ENCODE data around the gene CDCA8. TPM values are rescaled to one million over a fixed set of nuclear protein-coding genes. Genes with fewer than 3 reads are reported as not detected.

Gene CDCA8
- total RNA-seq, 1 experiment from 2014 or later: 64.7 TPM

DNA sequence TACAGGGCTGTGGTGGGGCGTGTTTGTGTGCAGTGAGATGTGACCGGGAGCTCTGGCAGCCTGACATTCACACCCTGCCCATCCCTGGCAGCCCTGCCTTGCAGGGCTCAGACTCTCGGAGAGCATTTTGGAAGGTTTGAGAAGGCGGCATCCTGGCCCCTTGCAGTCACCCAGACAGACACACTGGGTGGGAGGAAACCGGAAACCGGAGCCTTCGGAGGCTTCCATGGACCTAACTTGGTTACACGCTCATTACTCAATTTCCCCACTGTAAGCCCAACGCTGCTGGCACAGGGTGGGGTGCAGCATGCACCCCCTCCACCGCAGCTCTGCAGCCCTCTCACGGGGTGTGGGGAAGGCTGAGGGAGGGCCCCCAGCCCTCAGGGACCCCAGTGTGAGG, 35.4 kb upstream of the CDCA8 start:
- BruUV-seq (replicated peaks): no TSS peak
- H3K9me3 ChIP-seq (ENCODE audit: low read depth, low read length, poor library complexity, severe bottlenecking): no peaks in the 10 kb centered on the region
- H3K27ac ChIP-seq (ENCODE audit: low read depth, low read length, poor library complexity, severe bottlenecking): no peak overlapping the region
- ChIA-PET CTCF (no interaction called here), POLR2A (ENCODE audit: low non-redundant PET) (interaction anchor here (0.5 kb wide), 1 partner anchor 1214 kb away, joined by 13 read pairs; no protein-coding TSS in a partner anchor)
- no peak overlapping the region for H3K4me3 ChIP-seq (ENCODE audit: low read depth, low read length, poor library complexity, severe bottlenecking)
- H3K27me3 ChIP-seq (replicated peaks; ENCODE audit: insufficient read depth, low read depth, low read length, poor library complexity): no peaks in the 10 kb centered on the region
- DNase-seq (ENCODE audit: low spot score): no peak
- H3K36me3 ChIP-seq (ENCODE audit: insufficient read depth, low read length, poor library complexity, severe bottlenecking): no peaks in the 10 kb centered on the region
- H3K4me1 ChIP-seq (ENCODE audit: insufficient read depth, low read length, poor library complexity, severe bottlenecking): no peaks in the 10 kb centered on the region
- no peak for TF ChIP-seq EZH2 (IDR thresholded peaks at IDR 0.05; ENCODE audit: borderline replicate concordance, low read depth, low read length, poor library complexity, severe bottlenecking)
- TF ChIP-seq, protein P1, sequence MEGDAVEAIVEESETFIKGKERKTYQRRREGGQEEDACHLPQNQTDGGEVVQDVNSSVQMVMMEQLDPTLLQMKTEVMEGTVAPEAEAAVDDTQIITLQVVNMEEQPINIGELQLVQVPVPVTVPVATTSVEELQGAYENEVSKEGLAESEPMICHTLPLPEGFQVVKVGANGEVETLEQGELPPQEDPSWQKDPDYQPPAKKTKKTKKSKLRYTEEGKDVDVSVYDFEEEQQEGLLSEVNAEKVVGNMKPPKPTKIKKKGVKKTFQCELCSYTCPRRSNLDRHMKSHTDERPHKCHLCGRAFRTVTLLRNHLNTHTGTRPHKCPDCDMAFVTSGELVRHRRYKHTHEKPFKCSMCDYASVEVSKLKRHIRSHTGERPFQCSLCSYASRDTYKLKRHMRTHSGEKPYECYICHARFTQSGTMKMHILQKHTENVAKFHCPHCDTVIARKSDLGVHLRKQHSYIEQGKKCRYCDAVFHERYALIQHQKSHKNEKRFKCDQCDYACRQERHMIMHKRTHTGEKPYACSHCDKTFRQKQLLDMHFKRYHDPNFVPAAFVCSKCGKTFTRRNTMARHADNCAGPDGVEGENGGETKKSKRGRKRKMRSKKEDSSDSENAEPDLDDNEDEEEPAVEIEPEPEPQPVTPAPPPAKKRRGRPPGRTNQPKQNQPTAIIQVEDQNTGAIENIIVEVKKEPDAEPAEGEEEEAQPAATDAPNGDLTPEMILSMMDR (conservative IDR thresholded peaks at IDR 0.05; ENCODE audit: low read depth, low read length): no peak
- intact Hi-C loops (cut with micrococcal nuclease; ENCODE audit: unreplicated experiment): no loop called here

- no peaks in the 10 kb centered on the region for H3K27me3 ChIP-seq (replicated peaks; ENCODE audit: insufficient read depth, low read depth, low read length, poor library complexity)
- no peaks in the 10 kb centered on the region for H3K36me3 ChIP-seq (ENCODE audit: insufficient read depth, low read length, poor library complexity, severe bottlenecking)
- no peak overlapping the region for H3K4me3 ChIP-seq (ENCODE audit: low read depth, low read length, poor library complexity, severe bottlenecking)
- CTCF ChIA-PET: no interaction called here
- no peaks in the 10 kb centered on the region for H3K9me3 ChIP-seq (ENCODE audit: low read depth, low read length, poor library complexity, severe bottlenecking)
- no TSS peak for BruUV-seq (replicated peaks)
- no peak overlapping the region for H3K27ac ChIP-seq (ENCODE audit: low read depth, low read length, poor library complexity, severe bottlenecking)
- DNase-seq (ENCODE audit: low spot score): no peak
- intact Hi-C loops (cut with micrococcal nuclease; ENCODE audit: unreplicated experiment): no loop called here
- POLR2A ChIA-PET (ENCODE audit: low non-redundant PET): no interaction called here
- no peaks in the 10 kb centered on the region for H3K4me1 ChIP-seq (ENCODE audit: insufficient read depth, low read length, poor library complexity, severe bottlenecking)
- no peak for TF ChIP-seq EZH2 (IDR thresholded peaks at IDR 0.05; ENCODE audit: borderline replicate concordance, low read depth, low read length, poor library complexity, severe bottlenecking)
- TF ChIP-seq, protein P1 (conservative IDR thresholded peaks at IDR 0.05; ENCODE audit: low read depth, low read length): no peak
These were observed 34.5 kb upstream of the CDCA8 start for GRCh38 chr1:37657620-37658412.

- Histone ChIP-seq H3K36me3 (ENCODE audit: insufficient read depth, low read length, poor library complexity, severe bottlenecking) (no peaks in the 10 kb centered on the region), H3K27me3 (replicated peaks; ENCODE audit: insufficient read depth, low read depth, low read length, poor library complexity) (no peaks in the 10 kb centered on the region), H3K4me3 (ENCODE audit: low read depth, low read length, poor library complexity, severe bottlenecking) (no peak overlapping the region), H3K9me3 (ENCODE audit: low read depth, low read length, poor library complexity, severe bottlenecking) (no peaks in the 10 kb centered on the region), H3K4me1 (ENCODE audit: insufficient read depth, low read length, poor library complexity, severe bottlenecking) (no peaks in the 10 kb centered on the region), H3K27ac (ENCODE audit: low read depth, low read length, poor library complexity, severe bottlenecking) (no peak overlapping the region)
- ChIA-PET POLR2A (ENCODE audit: low non-redundant PET) (no interaction called here), CTCF (no interaction called here)
- TF ChIP-seq, protein P1 (conservative IDR thresholded peaks at IDR 0.05; ENCODE audit: low read depth, low read length): no peak
- TF ChIP-seq EZH2 (IDR thresholded peaks at IDR 0.05; ENCODE audit: borderline replicate concordance, low read depth, low read length, poor library complexity, severe bottlenecking): no peak
- no peak for DNase-seq (ENCODE audit: low spot score)
- BruUV-seq (replicated peaks): no TSS peak
- intact Hi-C loops (cut with micrococcal nuclease; ENCODE audit: unreplicated experiment): no loop called here
These were observed 33.8 kb upstream of the CDCA8 start for GRCh38 chr1:37658486-37658885.

All from A673 (cell line).